Astrocyte (in vitro differentiated cells and primary cell): ENCODE data around the gene VARS1. TPM values are rescaled to one million over a fixed set of nuclear protein-coding genes. Genes with fewer than 3 reads are reported as not detected.

ENCODE experiments used
- DNase-seq: peaks from one replicate; pipeline ENCODE4 v3.0.0-alpha.2; 2010; ENCODE audit warnings: low read depth
- FAIRE-seq: peaks from 2 replicates; lab custom pipeline; 2011; peaks lifted over from hg19 to GRCh38; lab: Jason Lieb, UNC
- H2AFZ ChIP-seq: 2 replicates; pipeline ENCODE4 v1.6.0; 2012; ENCODE audit warnings: low read depth, low read length, inconsistent platforms
- H3K27ac ChIP-seq: 2 replicates; pipeline ENCODE4 v1.5.1; 2011; ENCODE audit warnings: low read depth, low read length, inconsistent platforms
- H3K27me3 ChIP-seq: 2 replicates; pipeline ENCODE4 v1.6.0; 2011; ENCODE audit warnings: low read length, inconsistent platforms; ENCODE audit not compliant: insufficient read depth
- H3K36me3 ChIP-seq: 2 replicates; pipeline ENCODE4 v1.5.1; 2011; ENCODE audit warnings: low read length, inconsistent platforms; ENCODE audit not compliant: insufficient read depth
- H3K4me1 ChIP-seq: 2 replicates; pipeline ENCODE4 v1.5.1; 2011; ENCODE audit warnings: low read length, inconsistent platforms; ENCODE audit not compliant: insufficient read depth
- H3K4me2 ChIP-seq: 2 replicates; pipeline ENCODE4 v1.6.0; 2012; ENCODE audit warnings: low read length, inconsistent platforms
- H3K4me3 ChIP-seq: 2 replicates; pipeline ENCODE4 v1.5.1; 2011; ENCODE audit warnings: low read depth, mild to moderate bottlenecking, low read length, inconsistent platforms; ENCODE audit not compliant: insufficient read depth
- H3K79me2 ChIP-seq: 2 replicates; pipeline ENCODE4 v1.6.0; 2012; ENCODE audit warnings: mild to moderate bottlenecking, low read length, inconsistent platforms; ENCODE audit not compliant: insufficient read depth
- H3K9ac ChIP-seq: 2 replicates; pipeline ENCODE4 v1.6.0; 2012; ENCODE audit warnings: mild to moderate bottlenecking, low read length, inconsistent platforms
- H3K9me3 ChIP-seq: 2 replicates; pipeline ENCODE4 v1.5.1; 2012; ENCODE audit warnings: low read depth, mild to moderate bottlenecking, low read length, inconsistent platforms; ENCODE audit not compliant: insufficient read depth
- H4K20me1 ChIP-seq: 2 replicates; pipeline ENCODE4 v1.6.0; 2012; ENCODE audit warnings: low read length, inconsistent platforms; ENCODE audit not compliant: insufficient read depth
- H3K27ac Mint-ChIP-seq: one replicate; pipeline ENCODE4 v1.8.0; 2021; ENCODE audit warnings: mild to moderate bottlenecking, mixed read lengths; ENCODE audit not compliant: unreplicated experiment
- H3K27me3 Mint-ChIP-seq: one replicate; pipeline ENCODE4 v1.8.0; 2021; ENCODE audit warnings: low read depth, mixed read lengths; ENCODE audit not compliant: unreplicated experiment
- H3K36me3 Mint-ChIP-seq: one replicate; pipeline ENCODE4 v1.8.0; 2021; ENCODE audit warnings: low read depth, mixed read lengths; ENCODE audit not compliant: unreplicated experiment
- H3K4me1 Mint-ChIP-seq: one replicate; pipeline ENCODE4 v1.8.0; 2021; ENCODE audit warnings: low read depth, mixed read lengths; ENCODE audit not compliant: unreplicated experiment
- H3K4me3 Mint-ChIP-seq: one replicate; pipeline ENCODE4 v1.8.0; 2021; ENCODE audit warnings: mild to moderate bottlenecking, moderate library complexity, mixed read lengths; ENCODE audit not compliant: unreplicated experiment
- H3K9me3 Mint-ChIP-seq: one replicate; pipeline ENCODE4 v1.8.0; 2021; ENCODE audit warnings: mild to moderate bottlenecking, mixed read lengths; ENCODE audit not compliant: unreplicated experiment
- EZH2 ChIP-seq: IDR thresholded peaks from 2 replicates; pipeline ENCODE4 v1.6.1; 2012; ENCODE audit warnings: mild to moderate bottlenecking, low read length, inconsistent platforms; ENCODE audit not compliant: insufficient read depth
- total RNA-seq: library from RNA; stranded (reverse); gene quantifications from 2 replicates; pipeline ENCODE4 v1.2.1, GENCODE V29; 2021
- TF ChIP-seq, protein P1 (sequence below): IDR thresholded peaks from 2 replicates; pipeline ENCODE4 v1.5.1; 2011; ENCODE audit warnings: low read depth, mild to moderate bottlenecking, inconsistent platforms, low read length, moderate library complexity; ENCODE audit not compliant: insufficient read depth

Gene VARS1
- total RNA-seq, 1 donor from 2014 or later, result 94.8 TPM

DNA sequence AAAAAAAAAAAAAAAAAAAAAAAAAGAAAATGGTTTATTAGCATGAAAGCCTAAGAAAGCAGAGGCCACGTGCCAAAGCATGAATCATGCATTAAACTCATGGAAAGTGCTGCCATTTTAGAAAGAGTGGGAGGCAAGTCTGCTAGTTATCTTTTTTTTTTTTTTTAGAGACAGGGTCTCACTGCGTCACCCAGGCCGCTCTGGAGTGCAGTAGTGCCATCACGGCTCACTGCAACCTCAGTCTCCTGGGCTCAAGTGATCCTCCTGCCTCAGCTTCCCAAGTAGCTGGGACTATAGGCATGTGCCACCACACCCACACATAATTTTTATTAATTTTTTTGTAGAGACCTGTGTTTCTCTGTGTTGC lies 23.6 kb downstream of the VARS1 start:
- H3K9me3 ChIP-seq, result no peaks in the 10 kb centered on the region
- Mint-ChIP-seq H3K27ac (no peak overlapping the region), H3K9me3 (no peaks in the 10 kb centered on the region), H3K4me3 (no peak overlapping the region), H3K36me3 (peaks cover 2% of the 10 kb centered on the region), H3K4me1 (peaks cover 2% of the 10 kb centered on the region), H3K27me3 (no peaks in the 10 kb centered on the region)
- H3K4me3 ChIP-seq, result no peak overlapping the region
- H3K4me1 ChIP-seq, result peaks cover 7% of the 10 kb centered on the region
- TF ChIP-seq, protein P1, sequence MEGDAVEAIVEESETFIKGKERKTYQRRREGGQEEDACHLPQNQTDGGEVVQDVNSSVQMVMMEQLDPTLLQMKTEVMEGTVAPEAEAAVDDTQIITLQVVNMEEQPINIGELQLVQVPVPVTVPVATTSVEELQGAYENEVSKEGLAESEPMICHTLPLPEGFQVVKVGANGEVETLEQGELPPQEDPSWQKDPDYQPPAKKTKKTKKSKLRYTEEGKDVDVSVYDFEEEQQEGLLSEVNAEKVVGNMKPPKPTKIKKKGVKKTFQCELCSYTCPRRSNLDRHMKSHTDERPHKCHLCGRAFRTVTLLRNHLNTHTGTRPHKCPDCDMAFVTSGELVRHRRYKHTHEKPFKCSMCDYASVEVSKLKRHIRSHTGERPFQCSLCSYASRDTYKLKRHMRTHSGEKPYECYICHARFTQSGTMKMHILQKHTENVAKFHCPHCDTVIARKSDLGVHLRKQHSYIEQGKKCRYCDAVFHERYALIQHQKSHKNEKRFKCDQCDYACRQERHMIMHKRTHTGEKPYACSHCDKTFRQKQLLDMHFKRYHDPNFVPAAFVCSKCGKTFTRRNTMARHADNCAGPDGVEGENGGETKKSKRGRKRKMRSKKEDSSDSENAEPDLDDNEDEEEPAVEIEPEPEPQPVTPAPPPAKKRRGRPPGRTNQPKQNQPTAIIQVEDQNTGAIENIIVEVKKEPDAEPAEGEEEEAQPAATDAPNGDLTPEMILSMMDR, result no peak
- TF ChIP-seq EZH2, result no peak
- H2AFZ ChIP-seq, result no peak overlapping the region
- H3K27me3 ChIP-seq, result no peaks in the 10 kb centered on the region
- no peaks in the 10 kb centered on the region for H3K36me3 ChIP-seq
- H4K20me1 ChIP-seq, result no peaks in the 10 kb centered on the region
- FAIRE-seq, result no peak
- H3K9ac ChIP-seq, result no peak overlapping the region
- H3K79me2 ChIP-seq, result no peaks in the 10 kb centered on the region
- H3K4me2 ChIP-seq, result no peak overlapping the region
- no peak overlapping the region for H3K27ac ChIP-seq
- peak; percentile 49 for DNase-seq

DNA sequence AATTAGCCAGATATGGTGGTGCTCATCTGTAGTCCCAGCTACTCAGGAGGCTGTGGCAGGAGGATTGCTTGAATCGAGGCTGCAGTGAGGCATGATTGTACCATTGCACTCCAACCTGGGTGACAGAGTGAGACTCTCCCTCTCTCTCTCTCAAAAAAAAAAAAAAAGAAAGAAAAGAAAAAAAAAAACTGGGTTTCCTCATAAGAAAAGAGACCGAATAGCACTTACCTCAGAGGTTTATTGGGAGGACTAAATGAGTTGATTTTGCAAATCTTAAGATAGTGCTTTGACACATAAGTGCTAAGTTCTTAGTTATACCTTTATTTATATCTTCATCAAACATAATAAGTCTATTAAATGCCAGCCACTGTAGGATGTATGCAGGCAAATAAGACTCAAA lies 24.7 kb downstream of the VARS1 start:
- no peaks in the 10 kb centered on the region for H3K4me1 Mint-ChIP-seq
- Histone ChIP-seq H3K36me3 (no peaks in the 10 kb centered on the region), H3K27ac (no peak overlapping the region), H3K79me2 (no peaks in the 10 kb centered on the region), H4K20me1 (no peaks in the 10 kb centered on the region), H3K9me3 (no peaks in the 10 kb centered on the region), H2AFZ (no peak overlapping the region), H3K4me1 (peaks cover 8% of the 10 kb centered on the region), H3K9ac (no peak overlapping the region), H3K4me2 (no peak overlapping the region), H3K4me3 (no peak overlapping the region), H3K27me3 (no peaks in the 10 kb centered on the region)
- no peak overlapping the region for H3K4me3 Mint-ChIP-seq
- no peak for DNase-seq
- FAIRE-seq, result no peak
- no peak overlapping the region for H3K27ac Mint-ChIP-seq
- no peaks in the 10 kb centered on the region for H3K27me3 Mint-ChIP-seq
- no peaks in the 10 kb centered on the region for H3K9me3 Mint-ChIP-seq
- TF ChIP-seq EZH2, result no peak
- TF ChIP-seq, protein P1, result no peak
- peaks cover 2% of the 10 kb centered on the region for H3K36me3 Mint-ChIP-seq

DNA sequence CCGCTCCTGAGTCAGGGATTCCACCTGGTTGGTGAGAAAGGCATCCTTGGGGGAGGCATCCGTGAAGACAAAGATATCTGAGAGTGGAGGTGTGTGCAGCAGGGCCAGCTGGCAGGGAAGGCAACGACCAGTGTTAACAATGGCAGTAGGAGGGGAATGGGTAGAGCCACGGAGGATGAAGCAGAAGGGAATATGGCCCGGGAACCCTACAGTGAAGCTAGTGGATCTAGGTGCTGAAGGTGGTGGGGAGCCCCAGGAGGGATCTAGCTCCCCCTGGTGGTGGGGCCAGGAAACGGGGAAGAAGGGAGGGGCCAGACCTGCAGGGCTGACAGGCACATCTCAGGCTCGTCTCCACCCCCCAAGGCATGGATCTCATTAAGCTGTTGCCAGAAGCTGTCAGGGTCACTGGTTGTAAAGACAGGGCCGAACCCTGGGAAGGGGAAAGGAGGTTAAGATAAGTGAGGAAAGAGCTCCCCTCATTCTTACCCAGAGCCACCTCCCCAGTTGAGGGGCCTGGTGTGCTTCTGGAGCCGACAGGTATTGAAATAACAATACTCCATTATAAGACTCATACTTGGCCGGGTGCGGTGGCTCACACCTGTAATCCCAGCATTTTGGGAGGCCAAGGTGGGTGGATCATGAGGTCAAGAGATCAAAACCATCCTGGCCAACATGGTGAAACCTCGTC lies 25.7 kb downstream of the VARS1 start:
- Histone ChIP-seq H3K27me3 (no peaks in the 10 kb centered on the region), H3K27ac (no peak overlapping the region), H3K79me2 (no peaks in the 10 kb centered on the region), H3K4me3 (no peak overlapping the region), H2AFZ (no peak overlapping the region), H4K20me1 (no peaks in the 10 kb centered on the region), H3K4me2 (no peak overlapping the region), H3K9ac (no peak overlapping the region), H3K9me3 (no peaks in the 10 kb centered on the region), H3K36me3 (no peaks in the 10 kb centered on the region), H3K4me1 (peaks cover 8% of the 10 kb centered on the region)
- no peak overlapping the region for H3K4me3 Mint-ChIP-seq
- H3K27me3 Mint-ChIP-seq, result no peaks in the 10 kb centered on the region
- H3K36me3 Mint-ChIP-seq, result peaks cover 2% of the 10 kb centered on the region
- no peaks in the 10 kb centered on the region for H3K4me1 Mint-ChIP-seq
- DNase-seq, result no peak
- TF ChIP-seq, protein P1, result peak; percentile 37
- no peak for TF ChIP-seq EZH2
- H3K9me3 Mint-ChIP-seq, result no peaks in the 10 kb centered on the region
- peak overlapping the region; percentile 77 for H3K27ac Mint-ChIP-seq
- FAIRE-seq, result no peak
